Thyroid gland (tissue), 4 donors: Measurements from ENCODE around the gene SAMD9.

ENCODE experiments used
- CTCF ChIP-seq, 6 experiments: fragments of 200-600 bp in 3 of 6; fragments of 450-650 bp in 3 of 6; sonication (generic) in 3 of 6; IDR thresholded peaks; one replicate each; pipeline ENCODE4 v1.5.1; 2016 to 2019; ENCODE audit warnings: antibody characterized with exemption in 6 of 6, mild to moderate bottlenecking in 2 of 6, inconsistent platforms in 1 of 6, moderate library complexity in 1 of 6
- POLR2A ChIP-seq, 2 donors: fragments of 450-650 bp; IDR thresholded peaks; one replicate each; pipeline ENCODE4 v1.6.1; 2017; ENCODE audit warnings: antibody characterized with exemption in 2 of 2, mild to moderate bottlenecking in 2 of 2, moderate library complexity in 1 of 2

DNA sequence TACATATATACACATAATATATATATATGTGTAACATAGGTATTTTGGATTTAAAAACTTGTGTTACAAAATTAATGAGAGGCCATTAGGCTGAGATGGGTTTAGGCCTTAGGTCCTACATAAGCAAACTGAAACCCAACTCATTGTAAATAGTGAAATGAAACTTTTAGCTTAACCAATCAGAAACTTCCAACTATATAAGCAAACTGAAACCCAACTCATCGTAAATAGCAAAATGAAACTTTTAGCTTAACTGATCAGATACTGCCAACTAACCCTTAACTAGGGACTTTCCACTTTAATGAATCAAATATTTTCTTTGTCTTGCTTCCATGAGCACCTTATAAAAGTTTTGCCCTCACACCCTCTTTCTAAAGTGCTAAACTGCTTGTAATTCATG, 47.7 kb upstream of the SAMD9 start:
- TF ChIP-seq CTCF (IDR thresholded peaks at IDR 0.05), result no peak
- no peak for TF ChIP-seq POLR2A (IDR thresholded peaks at IDR 0.05)
